ENCODE results near the gene DBI.

Gene DBI

DNA sequence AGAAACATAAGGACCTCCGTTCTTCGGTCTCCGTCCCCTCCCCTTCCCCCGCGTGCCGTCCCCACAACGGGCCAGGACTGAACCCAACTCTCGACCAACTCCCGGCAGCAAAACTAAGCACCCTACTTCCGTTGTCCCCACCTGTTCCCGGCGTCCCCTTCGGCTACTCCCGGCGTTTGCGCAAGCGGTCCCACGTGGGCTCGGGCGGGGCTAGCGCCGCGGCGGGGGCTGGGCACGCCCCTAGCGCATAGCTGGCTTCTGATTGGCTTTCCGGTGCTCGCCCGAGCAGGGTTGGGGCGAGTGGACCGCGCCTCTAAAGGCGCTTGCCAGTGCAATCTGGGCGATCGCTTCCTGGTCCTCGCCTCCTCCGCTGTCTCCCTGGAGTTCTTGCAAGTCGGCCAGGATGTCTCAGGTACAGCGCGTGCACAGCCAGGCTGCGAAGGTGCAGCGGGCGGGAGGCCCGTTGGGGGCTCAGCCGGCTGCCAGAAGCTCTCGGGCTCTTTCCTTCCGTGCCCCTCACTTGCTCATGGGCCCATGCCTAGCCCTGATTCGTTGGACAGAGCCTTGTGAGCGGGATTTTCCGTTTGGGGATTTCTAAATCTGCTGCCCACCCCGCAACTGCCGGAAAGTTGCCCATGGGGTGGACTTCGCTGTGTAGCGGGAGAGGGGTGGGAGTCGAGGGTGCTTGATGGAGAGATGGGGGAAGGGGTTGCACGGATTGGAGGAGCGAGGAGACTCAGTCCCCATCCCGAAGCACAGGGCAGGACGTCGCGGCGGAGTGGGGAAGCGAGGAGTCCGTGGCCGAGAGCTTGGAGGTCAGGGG is at the start of gene DBI, which contains the start of gene C2orf76:
Gene DBI (plus strand): TSS at position 329 of the 823 bp plus-strand sequence. CDS start 75 bp downstream, at position 404.
Gene C2orf76 (minus strand): TSS at position 186 of the 823 bp plus-strand sequence. CDS start 26,875 bp downstream, outside the sequence.
- DNase-seq (ENCODE audit: low spot score) = peak; percentile 98
- TF ChIP-seq, protein P1, sequence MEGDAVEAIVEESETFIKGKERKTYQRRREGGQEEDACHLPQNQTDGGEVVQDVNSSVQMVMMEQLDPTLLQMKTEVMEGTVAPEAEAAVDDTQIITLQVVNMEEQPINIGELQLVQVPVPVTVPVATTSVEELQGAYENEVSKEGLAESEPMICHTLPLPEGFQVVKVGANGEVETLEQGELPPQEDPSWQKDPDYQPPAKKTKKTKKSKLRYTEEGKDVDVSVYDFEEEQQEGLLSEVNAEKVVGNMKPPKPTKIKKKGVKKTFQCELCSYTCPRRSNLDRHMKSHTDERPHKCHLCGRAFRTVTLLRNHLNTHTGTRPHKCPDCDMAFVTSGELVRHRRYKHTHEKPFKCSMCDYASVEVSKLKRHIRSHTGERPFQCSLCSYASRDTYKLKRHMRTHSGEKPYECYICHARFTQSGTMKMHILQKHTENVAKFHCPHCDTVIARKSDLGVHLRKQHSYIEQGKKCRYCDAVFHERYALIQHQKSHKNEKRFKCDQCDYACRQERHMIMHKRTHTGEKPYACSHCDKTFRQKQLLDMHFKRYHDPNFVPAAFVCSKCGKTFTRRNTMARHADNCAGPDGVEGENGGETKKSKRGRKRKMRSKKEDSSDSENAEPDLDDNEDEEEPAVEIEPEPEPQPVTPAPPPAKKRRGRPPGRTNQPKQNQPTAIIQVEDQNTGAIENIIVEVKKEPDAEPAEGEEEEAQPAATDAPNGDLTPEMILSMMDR (IDR thresholded peaks at IDR 0.05; ENCODE audit: borderline replicate concordance, control extremely low read depth, extremely low read depth, insufficient read depth, missing control alignments) = no peak
- in situ Hi-C loops (cut with MboI; ENCODE audit: low sequenced_read_pairs, unreplicated experiment) = no loop called here

DNA sequence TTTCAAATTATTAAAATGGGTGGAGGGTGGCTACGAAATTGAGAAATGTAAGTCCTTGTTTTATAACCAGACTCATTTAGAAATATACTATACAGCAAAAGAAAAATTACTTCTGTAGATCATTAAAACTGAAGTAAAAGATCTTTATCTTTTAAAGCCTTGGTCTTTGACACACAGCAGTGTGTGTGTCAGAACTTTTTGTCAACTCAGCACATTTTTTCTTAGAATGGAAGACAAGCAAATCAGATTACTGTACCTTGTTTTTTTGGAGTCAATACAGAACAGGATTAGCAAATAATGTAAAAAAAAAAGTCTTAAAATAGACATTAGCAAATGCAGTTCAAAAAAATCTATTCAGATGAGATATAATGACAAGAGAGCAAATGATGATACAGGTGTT is 49.2 kb upstream of the DBI start:
- TF ChIP-seq, protein P1 (IDR thresholded peaks at IDR 0.05; ENCODE audit: borderline replicate concordance, control extremely low read depth, extremely low read depth, insufficient read depth, missing control alignments) = no peak
- in situ Hi-C loops (cut with MboI; ENCODE audit: low sequenced_read_pairs, unreplicated experiment) = loop anchor here (25.0 kb wide), 1 partner anchor 430 kb away; no protein-coding TSS in a partner anchor
- no peak for DNase-seq (ENCODE audit: low spot score)

DNA sequence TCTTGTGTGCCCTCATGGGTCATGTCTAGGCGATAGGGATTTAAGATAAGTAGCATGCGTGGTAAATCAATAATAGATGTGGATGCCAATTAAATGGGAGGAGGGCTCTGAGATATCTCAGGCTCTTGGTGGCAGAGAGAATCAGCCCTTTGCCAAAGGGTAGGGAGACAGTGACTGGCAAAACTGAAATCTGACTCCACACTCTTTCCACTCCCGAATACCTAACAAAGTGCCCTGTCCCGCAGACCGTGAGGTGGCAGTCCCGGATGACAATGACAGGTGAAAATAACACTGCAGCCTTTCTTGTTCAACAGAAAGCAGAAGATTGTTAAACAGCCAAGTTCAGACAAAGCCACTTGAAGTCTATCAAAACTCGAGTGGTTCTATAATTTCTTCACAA is 47.2 kb upstream of the DBI start:
- DNase-seq (ENCODE audit: low spot score) = no peak
- TF ChIP-seq, protein P1 (IDR thresholded peaks at IDR 0.05; ENCODE audit: borderline replicate concordance, control extremely low read depth, extremely low read depth, insufficient read depth, missing control alignments) = no peak
- in situ Hi-C loops (cut with MboI; ENCODE audit: low sequenced_read_pairs, unreplicated experiment) = loop anchor here (25.0 kb wide), 1 partner anchor 432 kb away; no protein-coding TSS in a partner anchor

DNA sequence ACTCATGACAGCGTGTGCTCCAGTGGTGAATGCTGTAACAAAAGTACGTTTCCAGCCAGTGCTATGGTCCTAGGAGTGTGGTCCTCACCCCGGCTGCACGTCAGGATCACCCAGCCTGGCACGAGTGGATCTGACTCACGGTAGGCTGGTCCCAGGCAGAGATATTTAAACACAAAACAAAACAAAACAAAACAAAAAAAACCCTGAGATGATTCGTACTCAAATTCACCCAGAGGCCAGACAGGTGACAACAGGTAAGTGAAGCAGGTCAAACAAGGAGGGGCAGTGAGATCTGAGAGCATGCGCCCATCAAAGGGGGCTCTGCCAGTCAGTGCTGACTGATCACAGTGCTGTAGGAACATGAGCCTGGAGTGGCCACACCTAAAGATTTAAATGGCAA is 43.3 kb upstream of the DBI start:
- in situ Hi-C loops (cut with MboI; ENCODE audit: low sequenced_read_pairs, unreplicated experiment) = loop anchor here (25.0 kb wide), 1 partner anchor 436 kb away; no protein-coding TSS in a partner anchor
- DNase-seq (ENCODE audit: low spot score) = no peak
- TF ChIP-seq, protein P1 (IDR thresholded peaks at IDR 0.05; ENCODE audit: borderline replicate concordance, control extremely low read depth, extremely low read depth, insufficient read depth, missing control alignments) = no peak

DNA sequence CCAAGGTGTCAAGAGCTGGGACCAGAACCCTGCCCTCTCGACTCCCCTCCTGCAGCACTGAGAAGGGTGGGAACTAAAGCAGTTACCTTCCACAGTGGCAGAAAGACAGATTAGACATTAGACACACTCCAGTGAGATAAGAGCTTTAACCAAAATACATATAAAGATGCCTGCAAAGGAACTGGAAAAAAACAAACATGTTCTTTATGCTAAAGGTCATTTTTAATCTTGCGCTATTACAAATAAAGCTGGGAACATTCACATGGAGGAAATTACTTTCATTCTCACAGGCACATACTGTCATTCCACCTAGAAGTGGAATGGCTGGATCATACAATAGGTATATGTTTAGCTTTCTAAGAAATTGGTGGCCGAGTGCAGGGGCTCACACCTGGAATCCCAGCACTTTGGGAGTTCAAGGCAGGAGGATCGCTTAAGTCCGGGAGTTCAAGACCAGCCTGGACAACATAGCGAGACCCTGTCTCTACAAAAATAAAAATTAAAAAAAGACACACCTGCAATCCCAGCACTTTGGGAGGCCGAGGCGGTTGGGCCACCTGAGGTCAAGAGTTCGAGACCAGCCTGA is 42.0 kb upstream of the DBI start:
- no peak for DNase-seq (ENCODE audit: low spot score)
- in situ Hi-C loops (cut with MboI; ENCODE audit: low sequenced_read_pairs, unreplicated experiment) = loop anchor here (25.0 kb wide), 1 partner anchor 437 kb away; no protein-coding TSS in a partner anchor
- TF ChIP-seq, protein P1 (IDR thresholded peaks at IDR 0.05; ENCODE audit: borderline replicate concordance, control extremely low read depth, extremely low read depth, insufficient read depth, missing control alignments) = no peak

DNA sequence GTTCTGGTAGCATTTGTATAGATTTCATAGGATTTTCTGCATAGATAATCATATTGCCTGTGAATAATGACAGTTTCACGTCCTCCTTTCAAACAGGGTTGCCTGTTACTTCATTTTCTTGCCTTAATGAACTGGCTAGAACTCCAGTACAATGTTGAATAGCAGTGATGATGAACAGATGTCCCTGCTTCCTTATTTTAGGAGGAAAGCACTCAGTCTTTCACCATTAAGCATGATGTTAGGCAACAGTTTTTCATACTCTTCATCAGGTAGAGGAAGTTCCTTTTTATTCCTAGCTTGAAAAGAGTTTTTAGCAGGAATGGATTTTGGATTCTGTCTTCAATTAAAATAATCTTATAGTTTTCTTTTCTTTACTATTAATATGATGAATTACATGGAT is 39.8 kb upstream of the DBI start:
- DNase-seq (ENCODE audit: low spot score) = no peak
- TF ChIP-seq, protein P1 (IDR thresholded peaks at IDR 0.05; ENCODE audit: borderline replicate concordance, control extremely low read depth, extremely low read depth, insufficient read depth, missing control alignments) = no peak
- in situ Hi-C loops (cut with MboI; ENCODE audit: low sequenced_read_pairs, unreplicated experiment) = no loop called here
